Islet precursor cell (in vitro differentiated cells): ENCODE results near the gene IFNA7.
"Not testable (repeated sequence)": the region's sequence is repeated elsewhere in the genome, so short reads cannot be mapped to it uniquely, and the experiment has no call there.

Experiments
- DNase-seq: peaks from one replicate; pipeline ENCODE4 v3.0.0-alpha.2; 2018

The IFNA7 gene

GRCh38 chr9:21202105-21202504, at the start of gene IFNA7:
Gene IFNA7, minus strand, starts transcription at chr9:21202205. Its CDS starts 40 bp downstream, at chr9:21202165.
- DNase-seq = not testable (repeated sequence)

DNA sequence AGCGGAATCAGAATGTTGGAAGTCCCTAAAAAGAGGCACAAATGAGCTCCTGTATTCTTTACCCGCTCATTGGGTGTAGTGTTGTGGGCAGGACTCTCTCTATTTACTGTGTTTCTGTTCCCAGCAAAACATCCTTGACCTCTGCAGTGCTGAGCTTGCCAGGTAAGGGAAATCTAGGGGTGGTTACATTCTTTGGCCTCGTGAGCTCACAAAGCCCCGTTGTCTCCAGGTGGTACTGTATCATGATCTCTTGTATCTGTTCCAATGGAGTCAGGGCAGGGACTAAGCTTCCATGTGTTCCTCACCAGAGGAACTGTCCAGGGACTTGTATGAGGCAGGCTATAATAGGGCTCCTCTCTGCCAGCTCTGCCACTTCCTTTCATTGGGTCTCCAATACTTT, 49.6 kb upstream of the IFNA7 start:
- no peak for DNase-seq

DNA sequence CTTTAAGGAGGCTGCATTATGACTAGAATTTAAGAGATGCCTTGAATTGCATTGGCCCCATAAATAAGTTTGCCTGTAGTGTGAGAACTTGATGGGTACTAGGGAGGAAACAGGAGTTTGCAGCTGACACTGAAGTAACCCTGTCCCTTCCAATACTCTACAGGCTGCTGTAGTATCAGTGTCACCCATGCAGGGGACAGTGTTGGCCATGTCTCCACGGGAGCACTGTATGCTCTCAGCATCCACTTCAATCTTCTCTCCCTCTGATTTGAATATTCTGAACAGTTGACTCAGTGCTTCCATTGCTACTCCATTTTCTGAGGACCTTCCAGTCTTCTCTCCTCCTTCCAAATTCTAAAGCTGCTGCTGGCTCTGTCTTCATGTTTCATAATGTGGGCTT, 49.2 kb upstream of the IFNA7 start:
- DNase-seq = no peak

DNA sequence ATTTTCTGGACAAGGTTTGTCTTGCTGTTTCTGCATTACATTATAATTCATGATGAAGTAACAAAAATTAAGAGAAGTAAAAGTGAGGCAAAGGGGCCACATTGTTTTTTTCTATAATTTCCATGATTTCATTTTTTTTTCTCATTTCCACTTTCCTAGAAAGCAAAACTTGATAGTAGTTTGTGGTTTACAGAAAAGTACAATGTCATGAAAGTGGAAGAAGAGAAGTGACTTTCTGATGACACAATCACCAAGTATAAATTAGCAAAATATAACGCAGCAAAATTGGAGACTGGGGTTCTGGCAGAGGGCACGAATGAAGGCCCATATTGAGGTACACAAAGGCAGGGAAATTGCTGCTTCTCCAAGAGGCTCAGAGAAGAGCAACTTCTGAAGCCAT, 42.8 kb upstream of the IFNA7 start:
- DNase-seq = no peak

- DNase-seq = no peak
These were observed 37.9 kb upstream of the IFNA7 start, which contains the start of gene IFNA14 for GRCh38 chr9:21239911-21240310. Gene IFNA14, minus strand, starts transcription at chr9:21240005. Its CDS starts 70 bp downstream, at chr9:21239935.

GRCh38 chr9:21236360-21236714, 34.3 kb upstream of the IFNA7 start:
- DNase-seq = not testable (repeated sequence)

DNA sequence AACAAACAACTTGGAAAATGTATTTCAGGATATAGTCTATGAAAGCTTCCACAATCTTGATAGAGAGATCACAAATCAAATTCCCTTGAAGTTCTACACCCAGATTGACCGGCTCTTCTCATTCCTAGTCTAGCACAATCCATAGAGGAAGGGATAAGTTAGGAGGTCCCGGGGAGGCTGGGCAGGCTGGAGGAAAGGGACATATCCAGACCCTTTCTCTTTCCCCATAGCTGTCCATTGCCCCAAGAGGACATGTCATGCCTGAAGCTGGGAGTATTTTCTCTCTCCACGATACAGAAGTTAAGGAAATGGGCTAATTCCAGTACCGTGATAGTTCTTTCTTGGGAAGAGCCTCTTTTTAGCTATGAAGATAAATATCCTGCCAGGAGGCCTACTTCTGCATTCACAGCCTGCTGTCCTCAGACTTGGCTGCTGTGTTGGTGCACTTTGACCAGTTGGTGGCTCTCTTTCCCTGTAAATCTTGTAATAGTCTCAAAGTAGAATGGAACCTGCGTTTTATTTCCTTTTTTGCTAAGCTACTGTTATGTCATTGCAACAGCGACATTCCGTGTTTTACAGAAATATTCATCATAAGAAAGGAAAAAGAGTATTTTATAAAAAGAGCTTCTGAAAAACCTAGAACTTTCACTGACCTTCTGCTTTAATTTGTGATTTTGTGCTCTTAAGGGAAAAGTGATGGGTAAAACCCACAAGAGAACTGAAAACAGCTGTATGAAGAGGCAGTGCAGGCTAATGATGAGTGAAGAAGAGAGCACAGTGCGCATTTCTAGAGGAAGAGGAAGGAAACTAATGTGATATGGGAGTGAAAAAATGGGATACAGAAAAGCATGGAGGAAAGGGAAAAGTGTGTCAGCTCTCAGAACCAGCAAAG, 33.7 kb upstream of the IFNA7 start:
- not testable (repeated sequence) for DNase-seq

DNA sequence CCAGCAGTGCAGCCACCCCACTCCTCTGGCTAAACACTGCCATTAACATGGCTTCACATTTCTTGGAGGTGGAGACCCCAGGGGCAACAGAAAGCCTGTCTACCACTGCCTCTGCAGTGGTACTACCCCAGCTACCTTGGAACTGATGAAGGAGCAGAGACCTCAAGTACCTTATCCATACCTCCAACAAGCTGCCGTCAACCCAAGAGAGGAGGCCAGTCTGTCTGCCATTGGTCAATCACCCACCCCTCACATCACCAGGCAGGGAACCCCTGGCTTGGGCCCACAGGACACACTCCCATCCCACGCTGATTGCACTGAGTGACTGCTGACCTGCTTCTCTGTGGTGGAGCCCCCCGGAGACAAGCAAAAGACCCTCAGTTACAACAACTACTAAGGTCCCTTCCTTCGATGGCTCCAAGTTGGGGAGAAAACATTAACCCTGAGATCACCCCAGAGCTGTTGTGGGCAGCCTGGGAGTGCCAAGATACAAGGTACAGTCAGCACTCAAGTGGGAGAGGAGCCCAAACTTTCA, 32.2 kb upstream of the IFNA7 start:
- no peak for DNase-seq

DNA sequence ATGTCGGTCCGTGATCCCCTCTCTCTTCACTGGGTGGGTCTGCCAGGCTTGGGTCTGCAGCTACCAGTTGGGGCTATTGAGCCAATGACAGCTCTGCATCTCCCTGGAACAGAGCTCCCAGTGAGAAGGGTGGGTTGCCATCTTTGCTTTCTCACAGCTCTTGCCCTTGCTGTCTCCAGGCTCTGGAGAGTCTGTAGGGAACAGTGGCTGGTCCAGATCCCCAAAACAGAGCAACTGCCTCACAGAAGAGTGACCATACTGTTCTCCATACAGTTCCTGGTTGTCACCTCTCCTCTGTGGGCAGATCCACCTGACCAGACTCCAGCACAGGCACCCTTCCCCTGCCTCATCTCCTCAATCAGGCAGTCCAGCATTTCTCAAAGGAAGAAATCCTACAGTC, 31.3 kb upstream of the IFNA7 start:
- no peak for DNase-seq

DNA sequence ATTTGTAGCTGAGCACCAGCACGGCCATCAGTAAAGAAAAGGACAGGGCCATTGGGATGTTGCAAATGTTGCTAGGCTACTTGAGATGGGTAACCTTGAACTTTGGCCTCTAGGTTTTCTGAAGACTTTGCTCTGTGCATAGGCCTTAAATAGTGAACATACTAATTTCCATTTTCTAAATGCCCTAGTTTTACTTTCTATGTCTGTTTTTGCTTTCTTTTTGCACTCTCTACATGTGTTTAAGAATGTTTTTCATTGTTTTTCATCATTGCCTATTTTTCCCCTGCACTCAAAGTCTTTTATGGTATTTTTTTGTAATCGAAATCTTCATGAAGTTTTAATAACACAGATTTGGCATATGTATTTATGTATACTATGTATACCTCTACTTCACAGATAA, 26.1 kb upstream of the IFNA7 start, which contains the start of gene IFNA17:
Gene IFNA17 (minus strand): TSS at position 101 of the 400 bp plus-strand sequence. CDS start 49 bp downstream, at position 52.
- DNase-seq = no peak

GRCh38 chr9:21217211-21217610, 15.2 kb upstream of the IFNA7 start, which contains the start of gene IFNA16:
Gene IFNA16, minus strand, starts transcription at chr9:21217311. Its CDS starts 6 bp downstream, at chr9:21217305.
- DNase-seq = not testable (repeated sequence)

DNA sequence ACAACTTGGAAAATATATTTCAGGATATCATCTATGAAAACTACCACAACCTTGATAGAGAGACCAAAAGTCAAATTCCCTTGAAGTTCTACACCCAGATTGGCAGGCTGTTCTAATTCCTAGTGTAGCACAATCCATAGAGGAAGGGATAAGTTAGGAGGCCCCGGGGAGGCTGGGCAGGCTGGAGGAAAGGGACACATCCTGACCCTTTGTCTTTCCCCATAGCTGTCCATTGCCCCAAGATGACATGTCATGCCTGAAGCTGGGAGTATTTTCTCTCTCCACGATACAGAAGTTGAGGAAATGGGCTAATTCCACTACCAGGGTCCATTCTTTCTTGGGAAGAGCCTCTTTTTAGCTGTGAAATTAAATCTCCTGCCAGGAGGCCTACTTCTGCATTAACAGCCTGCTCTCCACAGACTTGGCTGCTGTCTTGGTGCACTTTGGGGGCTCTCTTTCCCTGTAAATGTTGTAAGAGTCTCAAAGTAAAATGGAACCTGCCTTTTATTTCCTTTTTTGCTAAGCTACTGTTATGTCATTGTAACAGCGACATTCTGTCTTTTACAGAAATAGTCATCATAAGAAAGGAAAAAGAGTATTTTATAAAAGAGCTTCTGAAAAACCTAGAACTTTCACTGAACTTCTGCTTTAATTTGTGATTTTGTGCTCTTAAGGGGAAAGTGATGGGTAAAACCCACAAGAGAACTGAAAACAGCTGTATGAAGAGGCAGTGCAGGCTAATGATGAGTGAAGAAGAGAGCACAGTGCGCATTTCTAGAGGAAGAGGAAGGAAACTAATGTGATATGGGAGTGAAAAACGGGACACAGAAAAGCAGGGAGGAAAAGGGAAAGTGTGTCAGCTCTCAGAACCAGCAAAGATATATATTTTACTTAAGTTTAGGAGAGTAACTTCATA, 11.7 kb upstream of the IFNA7 start:
- DNase-seq = not testable (repeated sequence)

- DNase-seq = not testable (repeated sequence)
These were observed 10.2 kb upstream of the IFNA7 start for GRCh38 chr9:21212160-21212559.

DNA sequence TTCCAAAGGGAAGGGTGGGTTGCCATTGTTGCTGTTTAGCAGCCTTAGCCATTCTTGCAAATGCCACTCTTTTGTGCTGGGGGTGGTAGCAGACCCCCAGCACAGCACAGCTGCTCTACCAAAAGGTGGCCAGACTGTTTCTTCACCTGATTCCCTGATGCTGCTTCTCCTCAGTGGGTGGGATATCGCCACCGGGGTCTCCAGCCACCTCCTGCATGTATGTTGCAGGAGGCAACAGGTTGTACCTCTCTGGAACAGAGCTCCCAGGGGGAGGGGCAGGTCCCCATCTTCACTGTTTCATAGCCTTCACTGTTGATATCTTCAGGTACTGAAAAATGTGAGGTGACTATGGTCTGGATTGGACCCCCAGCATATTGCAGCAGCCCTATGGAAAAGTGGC, 8.8 kb upstream of the IFNA7 start:
- not testable (repeated sequence) for DNase-seq

- no peak for DNase-seq
These were observed 8.3 kb upstream of the IFNA7 start for GRCh38 chr9:21210311-21210710.

GRCh38 chr9:21207043-21207442, 5.0 kb upstream of the IFNA7 start, which contains the start of gene IFNA10:
Gene IFNA10, minus strand, starts transcription at chr9:21207143. Its CDS starts 46 bp downstream, at chr9:21207097.
- not testable (repeated sequence) for DNase-seq

DNA sequence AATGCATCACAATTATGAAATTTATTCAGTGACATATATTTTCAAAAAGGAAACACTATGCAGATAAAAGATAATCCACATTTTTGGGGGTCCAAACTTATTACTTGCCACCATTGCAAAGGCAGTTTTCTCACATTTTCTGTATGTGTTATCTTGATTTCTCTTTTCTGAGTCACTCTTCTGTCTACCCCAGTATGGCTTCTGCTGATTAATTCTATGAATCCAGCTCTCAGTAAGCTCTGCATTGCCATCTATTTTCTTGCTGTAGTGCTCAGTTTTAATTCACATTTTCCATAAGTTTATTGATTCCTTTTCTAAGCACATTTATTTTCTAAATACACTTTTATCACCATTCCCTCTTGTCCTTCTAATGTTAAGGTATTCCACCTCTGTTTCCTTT, 3.2 kb upstream of the IFNA7 start:
- no peak for DNase-seq

- not testable (repeated sequence) for DNase-seq
These were observed 6.9 kb downstream of the IFNA7 start for GRCh38 chr9:21194867-21195776.

GRCh38 chr9:21187487-21187886, 14.5 kb downstream of the IFNA7 start, which contains the start of gene IFNA4:
Gene IFNA4, minus strand, starts transcription at chr9:21187587. Its CDS starts 56 bp downstream, at chr9:21187531.
- DNase-seq = not testable (repeated sequence)

DNA sequence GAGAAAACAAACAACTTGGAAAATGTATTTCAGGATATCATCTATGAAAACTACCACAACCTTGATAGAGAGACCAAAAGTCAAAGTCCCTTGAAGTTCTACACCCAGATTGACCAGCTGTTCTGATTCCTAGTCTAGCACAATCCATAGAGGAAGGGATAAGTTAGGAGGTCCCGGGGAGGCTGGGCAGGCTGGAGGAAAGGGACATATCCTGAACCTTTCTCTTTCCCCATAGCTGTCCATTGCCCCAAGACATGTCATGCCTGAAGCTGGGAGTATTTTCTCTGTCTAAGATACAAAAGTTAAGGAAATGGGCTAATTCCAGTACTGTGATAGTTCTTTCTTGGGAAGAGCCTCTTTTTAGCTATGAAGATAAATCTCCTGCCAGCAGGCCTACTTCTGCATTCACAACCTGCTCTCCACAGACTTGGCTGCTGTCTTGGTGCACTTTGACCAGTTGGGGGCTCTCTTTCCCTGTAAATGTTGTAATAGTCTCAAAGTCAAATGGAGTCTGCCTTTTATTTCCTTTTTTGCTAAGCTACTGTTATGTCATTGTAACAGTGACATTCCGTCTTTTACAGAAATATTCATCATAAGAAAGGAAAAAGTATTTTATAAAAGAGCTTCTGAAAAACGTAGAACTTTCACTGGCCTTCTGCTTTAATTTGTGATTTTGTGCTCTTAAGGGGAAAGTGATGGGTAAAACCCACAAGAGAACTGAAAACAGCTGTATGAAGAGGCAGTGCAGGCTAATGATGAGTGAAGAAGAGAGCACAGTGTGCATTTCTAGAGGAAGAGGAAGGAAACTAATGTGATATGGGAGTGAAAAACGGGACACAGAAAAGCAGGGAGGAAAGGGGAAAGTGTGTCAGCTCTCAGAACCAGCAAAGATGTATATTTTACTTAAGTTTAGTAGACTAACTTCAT, 18.9 kb downstream of the IFNA7 start:
- DNase-seq = peak; percentile 67
